IMR-90 (cell line): Measurements from ENCODE around the gene MYOZ3. TPM values are rescaled to one million over a fixed set of nuclear protein-coding genes. Genes with fewer than 3 reads are reported as not detected.

Experiments used
- ATAC-seq: fragments of 200-7000 bp; cut with Tn5 transposase; 2 replicates; pipeline ENCODE4 v1.9.1; 2020; ENCODE audit warnings: low read depth, mild to moderate bottlenecking, moderate library complexity
- BruUV-seq: library from RNA; stranded (reverse); fragments of 400-500 nt; replicated peaks from 2 replicates; lab custom pipeline; 2021; lab: Mats Ljungman, UMichigan
- CTCF ChIA-PET: fragments of 300-600 bp; formaldehyde crosslinking; extraction: SDS; loops from one replicate; lab custom pipeline; 2021; ENCODE audit warnings: antibody characterized with exemption; lab: Yijun Ruan, JAX
- POLR2A ChIA-PET: fragments of 300-600 bp; sonication (Branson Sonifier 250); formaldehyde crosslinking; loops from one replicate; lab custom pipeline; 2022; ENCODE audit warnings: antibody characterized with exemption; ENCODE audit not compliant: unreplicated experiment; lab: Charles Lee
- DNase-seq: peaks from one replicate; pipeline ENCODE4 v3.0.0; 2013
- H2AFZ ChIP-seq: replicated peaks from 2 replicates; pipeline ENCODE3; 2013; ENCODE audit warnings: low read length, mild to moderate bottlenecking; ENCODE audit not compliant: poor library complexity
- H2AK5ac ChIP-seq: 2 replicates; pipeline ENCODE4 v1.6.1; 2013; ENCODE audit warnings: low read depth, low read length, inconsistent platforms
- H2AK9ac ChIP-seq: replicated peaks from 2 replicates; pipeline ENCODE3; 2013; ENCODE audit warnings: mild to moderate bottlenecking, low read depth, low read length, moderate library complexity; ENCODE audit not compliant: poor library complexity
- H2BK120ac ChIP-seq: 2 replicates; pipeline ENCODE4 v1.6.1; 2013; ENCODE audit warnings: low read depth, low read length, inconsistent platforms
- H2BK15ac ChIP-seq: 3 replicates; pipeline ENCODE4 v1.6.1; 2013; ENCODE audit warnings: low read depth, low read length, inconsistent platforms
- H2BK20ac ChIP-seq: 2 replicates; pipeline ENCODE4 v1.6.1; 2013; ENCODE audit warnings: low read depth, mild to moderate bottlenecking, inconsistent platforms, low read length, moderate library complexity
- H2BK5ac ChIP-seq: 2 replicates; pipeline ENCODE4 v1.6.1; 2013; ENCODE audit warnings: mild to moderate bottlenecking, low read depth, low read length, inconsistent platforms; ENCODE audit not compliant: poor library complexity, severe bottlenecking
- H3K14ac ChIP-seq: replicated peaks from 2 replicates; pipeline ENCODE4 v1.6.1; 2013; ENCODE audit warnings: low read depth, low read length, inconsistent platforms
- H3K18ac ChIP-seq: 2 replicates; pipeline ENCODE4 v1.6.1; 2013; ENCODE audit warnings: low read depth, low read length, control low read depth
- H3K23ac ChIP-seq: 2 replicates; pipeline ENCODE4 v1.6.1; 2013; ENCODE audit warnings: low read depth, low read length, inconsistent platforms
- H3K27ac ChIP-seq: 2 replicates; pipeline ENCODE4 v1.5.1; 2013; ENCODE audit warnings: mild to moderate bottlenecking, control low read depth, low read length; ENCODE audit not compliant: insufficient read depth
- H3K27me3 ChIP-seq: 2 replicates; pipeline ENCODE4 v1.6.1; 2013; ENCODE audit warnings: low read length; ENCODE audit not compliant: control insufficient read depth, insufficient read depth
- H3K36me3 ChIP-seq: 2 replicates; pipeline ENCODE4 v1.6.1; 2013; ENCODE audit warnings: low read length, mixed read lengths; ENCODE audit not compliant: control insufficient read depth, insufficient read depth
- H3K4ac ChIP-seq: 2 replicates; pipeline ENCODE4 v1.6.1; 2013; ENCODE audit warnings: low read depth, low read length, inconsistent platforms
- H3K4me1 ChIP-seq: 2 replicates; pipeline ENCODE4 v1.6.1; 2013; ENCODE audit warnings: low read length, mixed read lengths; ENCODE audit not compliant: control insufficient read depth, insufficient read depth
- H3K4me2 ChIP-seq: 2 replicates; pipeline ENCODE4 v1.6.1; 2013; ENCODE audit warnings: low read depth, mild to moderate bottlenecking, control low read depth, low read length, moderate library complexity
- H3K4me3 ChIP-seq: 2 replicates; pipeline ENCODE4 v1.5.1; 2013; ENCODE audit warnings: low read depth, mild to moderate bottlenecking, control low read depth, low read length, moderate library complexity; ENCODE audit not compliant: insufficient read depth
- H3K56ac ChIP-seq: 2 replicates; pipeline ENCODE4 v1.6.1; 2013; ENCODE audit warnings: low read length, inconsistent platforms; ENCODE audit not compliant: insufficient read depth; ENCODE audit errors: extremely low read depth
- H3K79me1 ChIP-seq, 2 experiments: 2 replicates each; pipeline ENCODE4 v1.6.1; 2013; ENCODE audit warnings: low read length in 2 of 2, inconsistent platforms in 1 of 2, low read depth in 1 of 2
- H3K9ac ChIP-seq: 2 replicates; pipeline ENCODE4 v1.6.1; 2013; ENCODE audit warnings: low read depth, low read length, control low read depth
- H3K9me1 ChIP-seq: 2 replicates; pipeline ENCODE4 v1.6.1; 2013; ENCODE audit warnings: low read length, inconsistent platforms; ENCODE audit not compliant: insufficient read depth
- H3K9me3 ChIP-seq: 2 replicates; pipeline ENCODE4 v1.6.1; 2013; ENCODE audit warnings: low read length; ENCODE audit not compliant: control insufficient read depth, insufficient read depth
- H4K20me1 ChIP-seq: 2 replicates; pipeline ENCODE4 v1.6.1; 2013; ENCODE audit warnings: low read length, inconsistent platforms; ENCODE audit not compliant: insufficient read depth
- H4K5ac ChIP-seq: 2 replicates; pipeline ENCODE4 v1.6.1; 2013; ENCODE audit warnings: mild to moderate bottlenecking, low read depth, low read length, control low read depth
- H4K8ac ChIP-seq, 2 experiments: 2 replicates each; pipeline ENCODE4 v1.6.1; 2013; ENCODE audit warnings: low read depth in 2 of 2, low read length in 2 of 2, control low read depth in 1 of 2, inconsistent platforms in 1 of 2
- H4K91ac ChIP-seq: 2 replicates; pipeline ENCODE4 v1.6.1; 2013; ENCODE audit warnings: low read depth, low read length, inconsistent platforms; ENCODE audit not compliant: insufficient read depth
- RCOR1 ChIP-seq: IDR thresholded peaks from 2 replicates; pipeline ENCODE4 v1.6.1; 2012; ENCODE audit warnings: mild to moderate bottlenecking, low read length, improper control_type of control experiment; ENCODE audit not compliant: insufficient replicate concordance
- WGBS, 2 experiments: methylation state at CpG; one replicate each; pipeline versions ENCODE4 v1.1.5 to v1.1.7; 2013; ENCODE audit warnings: missing lambda C conversion rate in 2 of 2; ENCODE audit not compliant: insufficient read length in 1 of 2; ENCODE audit errors: extremely low coverage in 2 of 2; 5-methylcytosine and 5-hydroxymethylcytosine counted together
- dilution Hi-C: fragments of 300-500 bp; cut with HindIII; formaldehyde crosslinking; loops from one replicate; pipeline ENCODE4 v1.14.3; 2018; ENCODE audit warnings: low sequenced_read_pairs; ENCODE audit not compliant: unreplicated experiment
- in situ Hi-C: fragments of 300-500 bp; cut with MboI; formaldehyde crosslinking; loops from 3 replicates; pipeline ENCODE4 v1.14.3; 2019; ENCODE audit warnings: low sequenced_read_pairs, inconsistent platforms, mixed read lengths
- intact Hi-C: fragments of 100-400 bp; cut with micrococcal nuclease; formaldehyde crosslinking; loops from 2 replicates; pipeline ENCODE4 v1.10.0; 2022
- polyA plus RNA-seq, 3 experiments: library from polyadenylated mRNA; depleted of rRNA; stranded (reverse); fragments of >200 nt; gene quantifications; 2 replicates each; pipeline ENCODE4 v1.2.3, GENCODE V29; 2012; ENCODE audit warnings: low replicate concordance in 1 of 3
- total RNA-seq: library from RNA; depleted of rRNA; stranded (reverse); fragments of >200 nt; gene quantifications from 2 replicates; pipeline ENCODE4 v1.2.3, GENCODE V29; 2012

Gene MYOZ3
- total and polyA plus RNA-seq, 2 of the 4 experiments (the other 2 are of a cell fraction): under 0.01 to 0.24 TPM

DNA sequence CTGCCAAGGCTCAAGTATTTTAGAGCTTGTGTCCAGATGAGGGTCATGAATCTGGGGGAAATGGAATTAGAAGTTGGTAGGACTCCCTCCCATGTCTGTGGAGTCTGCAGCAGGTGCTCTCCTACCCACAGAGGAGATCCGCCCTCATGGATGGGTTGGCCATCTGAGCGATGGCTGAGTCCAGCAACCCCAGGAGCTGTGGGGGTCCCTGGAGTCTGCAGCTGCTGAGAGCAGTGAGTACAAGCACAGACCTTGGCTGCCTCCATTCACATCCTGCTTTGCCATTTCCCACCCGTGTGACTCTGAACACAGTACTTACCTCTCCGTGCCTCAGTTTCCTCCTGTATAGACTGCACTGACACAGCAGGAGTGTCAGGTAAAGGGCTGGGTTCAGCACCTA is 46.4 kb upstream of the MYOZ3 start:
- dilution Hi-C loops: no loop called here
- H4K5ac ChIP-seq: no peak overlapping the region
- no TSS peak for BruUV-seq
- H4K20me1 ChIP-seq: no peaks in the 10 kb centered on the region
- no peak overlapping the region for H3K27ac ChIP-seq
- H3K4me2 ChIP-seq: no peak overlapping the region
- H3K18ac ChIP-seq: no peak overlapping the region
- H3K14ac ChIP-seq: no peak overlapping the region
- peak overlapping the region; percentile 43; the same call in 1 of the 2 replicates for H4K91ac ChIP-seq
- H3K9me1 ChIP-seq: 0 out of 2 replicates have a peak, but pooled peaks cover 11% of the 10 kb centered on the region
- H2BK20ac ChIP-seq: peak overlapping the region; percentile 48
- CTCF ChIA-PET: interaction anchor here (1.0 kb wide), 1 partner anchor 25 kb away, joined by 3 read pairs; no protein-coding TSS in a partner anchor
- in situ Hi-C loops: no loop called here
- H2AK9ac ChIP-seq: no peak overlapping the region
- H2BK120ac ChIP-seq: peak overlapping the region; percentile 13; the same call in 1 of the 2 replicates
- no peak overlapping the region for H2AFZ ChIP-seq
- peaks cover 4% of the 10 kb centered on the region; the same call in 1 of the 2 replicates for H3K27me3 ChIP-seq
- 70% methylated on average over 3 of the region's 4 CpGs; no CpG with 5 or more reads in 1 of the 2 experiments for WGBS, 2 experiments
- no peak overlapping the region for H3K9ac ChIP-seq
- no peak overlapping the region; the same call in 1 of the 2 replicates for H3K4ac ChIP-seq
- no peak overlapping the region for H4K8ac ChIP-seq
- no peak overlapping the region for H2BK15ac ChIP-seq
- no peak for DNase-seq
- no peak for ATAC-seq
- H3K36me3 ChIP-seq: no peaks in the 10 kb centered on the region
- H3K56ac ChIP-seq: no peak overlapping the region
- POLR2A ChIA-PET: no interaction called here
- H3K79me1 ChIP-seq: no peaks in the 10 kb centered on the region
- no peak for TF ChIP-seq RCOR1
- H3K4me1 ChIP-seq: peaks cover 26% of the 10 kb centered on the region
- no peak overlapping the region for H2BK5ac ChIP-seq
- H3K4me3 ChIP-seq: no peak overlapping the region
- H3K23ac ChIP-seq: no peak overlapping the region
- intact Hi-C loops: no loop called here
- H3K9me3 ChIP-seq: no peaks in the 10 kb centered on the region
- H2AK5ac ChIP-seq: peak overlapping the region; percentile 45; the same call in 1 of the 2 replicates
